ENCODE data around the gene CEACAM7. TPM values are rescaled to one million over a fixed set of nuclear protein-coding genes. Genes with fewer than 3 reads are reported as not detected.
A peak's percentile ranks its signal among the peaks of the same experiment; 100 is the strongest.

CEACAM7 gene
- total and polyA plus RNA-seq, 2 of the 13 experiments (the other 11 are each of a cell fraction or from before 2014, with no cell fraction given): not detected

GRCh38 chr19:41705393-41706174, 17.5 kb upstream of the CEACAM7 start (continued):
- TF ChIP-seq KIAA2018 (CRISPR knock-in tag; IDR thresholded peaks at IDR 0.05; ENCODE audit: borderline replicate concordance) (no peak), HES4 (CRISPR knock-in tag; IDR thresholded peaks at IDR 0.05; ENCODE audit: borderline replicate concordance) (0 out of 2 replicates have a peak, but pooled peaks have one; percentile 24), THAP11 (CRISPR knock-in tag; IDR thresholded peaks at IDR 0.05) (peak; percentile 40; the same call in 1 of the 2 replicates), PHF20 (CRISPR knock-in tag; IDR thresholded peaks at IDR 0.05) (peak; percentile 30; the same call in 1 of the 2 replicates), PLSCR1 (CRISPR knock-in tag; IDR thresholded peaks at IDR 0.05; ENCODE audit: borderline replicate concordance) (no peak), HNRNPL (IDR thresholded peaks at IDR 0.05; ENCODE audit: low read depth, low read length) (no peak), KLF16 (CRISPR knock-in tag; IDR thresholded peaks at IDR 0.05) (peak in 1 of 2 experiments; percentile 60; a peak in 2 of 4 replicates), RXRB (CRISPR knock-in tag; IDR thresholded peaks at IDR 0.05; ENCODE audit: borderline replicate concordance) (peak; percentile 28; the same call in 1 of the 2 replicates), ZNF432 (CRISPR knock-in tag; IDR thresholded peaks at IDR 0.05; ENCODE audit: borderline replicate concordance) (no peak), EED (CRISPR knock-in tag; IDR thresholded peaks at IDR 0.05) (no peak), ZNF281 (CRISPR knock-in tag; IDR thresholded peaks at IDR 0.05; ENCODE audit: borderline replicate concordance) (0 out of 2 replicates have a peak, but pooled peaks have one; percentile 33), ZSCAN9 (CRISPR knock-in tag; IDR thresholded peaks at IDR 0.05; ENCODE audit: borderline replicate concordance) (peak; percentile 83; the same call in 1 of the 2 replicates), SRY (CRISPR knock-in tag; IDR thresholded peaks at IDR 0.05) (peak; percentile 90), ETV6 (CRISPR knock-in tag; conservative IDR thresholded peaks at IDR 0.05) (0 out of 2 replicates have a peak, but pooled peaks have one; percentile 23), HBP1 (CRISPR knock-in tag; IDR thresholded peaks at IDR 0.05; ENCODE audit: low read depth) (0 out of 2 replicates have a peak, but pooled peaks have one; percentile 65)

All from HepG2 (cell line).